C4-2B (cell line): Measurements from ENCODE around the gene FUS.

Experiments
- ZFX ChIP-seq: fragments of 450-650 bp; IDR thresholded peaks from 2 replicates; pipeline ENCODE4 v1.6.1; 2017
- TF ChIP-seq, protein P1 (sequence below): fragments of 450-650 bp; conservative IDR thresholded peaks from 2 replicates; pipeline ENCODE4 v1.5.1; 2017; ENCODE audit warnings: mild to moderate bottlenecking

DNA sequence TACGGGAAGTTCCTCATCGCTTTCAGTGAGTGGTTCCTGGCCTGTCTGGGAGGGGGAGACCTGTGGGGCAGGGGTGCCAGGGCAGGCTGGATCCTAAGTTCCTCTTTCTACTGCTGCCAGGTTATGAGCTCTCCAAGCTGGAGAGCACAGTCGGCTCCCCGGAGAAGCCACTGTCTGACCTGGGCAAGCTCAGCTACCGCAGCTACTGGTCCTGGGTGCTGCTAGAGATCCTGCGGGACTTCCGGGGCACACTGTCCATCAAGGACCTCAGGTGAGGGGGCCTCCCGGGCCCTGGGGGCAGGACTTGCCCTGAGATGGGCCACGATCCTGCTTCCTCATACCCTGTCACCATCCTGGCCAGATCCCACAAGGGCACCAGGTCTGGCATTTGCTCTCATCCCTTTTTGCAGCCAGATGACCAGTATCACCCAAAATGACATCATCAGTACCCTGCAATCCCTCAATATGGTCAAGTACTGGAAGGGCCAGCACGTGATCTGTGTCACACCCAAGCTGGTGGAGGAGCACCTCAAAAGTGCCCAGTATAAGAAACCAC lies 49.5 kb upstream of the FUS start:
- TF ChIP-seq, protein P1, sequence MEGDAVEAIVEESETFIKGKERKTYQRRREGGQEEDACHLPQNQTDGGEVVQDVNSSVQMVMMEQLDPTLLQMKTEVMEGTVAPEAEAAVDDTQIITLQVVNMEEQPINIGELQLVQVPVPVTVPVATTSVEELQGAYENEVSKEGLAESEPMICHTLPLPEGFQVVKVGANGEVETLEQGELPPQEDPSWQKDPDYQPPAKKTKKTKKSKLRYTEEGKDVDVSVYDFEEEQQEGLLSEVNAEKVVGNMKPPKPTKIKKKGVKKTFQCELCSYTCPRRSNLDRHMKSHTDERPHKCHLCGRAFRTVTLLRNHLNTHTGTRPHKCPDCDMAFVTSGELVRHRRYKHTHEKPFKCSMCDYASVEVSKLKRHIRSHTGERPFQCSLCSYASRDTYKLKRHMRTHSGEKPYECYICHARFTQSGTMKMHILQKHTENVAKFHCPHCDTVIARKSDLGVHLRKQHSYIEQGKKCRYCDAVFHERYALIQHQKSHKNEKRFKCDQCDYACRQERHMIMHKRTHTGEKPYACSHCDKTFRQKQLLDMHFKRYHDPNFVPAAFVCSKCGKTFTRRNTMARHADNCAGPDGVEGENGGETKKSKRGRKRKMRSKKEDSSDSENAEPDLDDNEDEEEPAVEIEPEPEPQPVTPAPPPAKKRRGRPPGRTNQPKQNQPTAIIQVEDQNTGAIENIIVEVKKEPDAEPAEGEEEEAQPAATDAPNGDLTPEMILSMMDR = no peak
- TF ChIP-seq ZFX = no peak
